GM18520 (cell line): ENCODE results near the gene RFX3.
"Not testable (repeated sequence)": the region's sequence is repeated elsewhere in the genome, so short reads cannot be mapped to it uniquely, and the experiment has no call there.

Source experiments
- ATAC-seq: cut with Tn5 transposase; IDR thresholded peaks from one replicate; pipeline ENCODE4 v1.9.1; 2021; ENCODE audit not compliant: unreplicated experiment

The RFX3 gene

GRCh38 chr9:3359778-3360177, 166.0 kb downstream of the RFX3 start:
- ATAC-seq, result no peak

GRCh38 chr9:3359048-3359692, 166.6 kb downstream of the RFX3 start:
- ATAC-seq, result no peak

GRCh38 chr9:3348169-3348568, 177.6 kb downstream of the RFX3 start:
- no peak for ATAC-seq

GRCh38 chr9:3346549-3346948, 179.3 kb downstream of the RFX3 start:
- no peak for ATAC-seq

- no peak for ATAC-seq
These were observed 182.1 kb downstream of the RFX3 start for GRCh38 chr9:3343671-3344070.

GRCh38 chr9:3342159-3342777, 183.5 kb downstream of the RFX3 start:
- ATAC-seq, result no peak

- ATAC-seq, result no peak
These were observed 188.1 kb downstream of the RFX3 start for GRCh38 chr9:3337515-3338225.

- ATAC-seq, result no peak
These were observed 188.8 kb downstream of the RFX3 start for GRCh38 chr9:3336951-3337350.

GRCh38 chr9:3332802-3333201, 193.0 kb downstream of the RFX3 start:
- ATAC-seq, result no peak

- ATAC-seq, result no peak
These were observed 194.0 kb downstream of the RFX3 start for GRCh38 chr9:3331801-3332200.

GRCh38 chr9:3330792-3331420, 194.9 kb downstream of the RFX3 start:
- ATAC-seq, result no peak

GRCh38 chr9:3329361-3329760, 196.4 kb downstream of the RFX3 start:
- no peak for ATAC-seq

GRCh38 chr9:3323714-3324113, 202.1 kb downstream of the RFX3 start:
- no peak for ATAC-seq

- no peak for ATAC-seq
These were observed 204.6 kb downstream of the RFX3 start for GRCh38 chr9:3321186-3321585.

- not testable (repeated sequence) for ATAC-seq
These were observed 213.2 kb downstream of the RFX3 start for GRCh38 chr9:3312595-3312994.

GRCh38 chr9:3308609-3309008, 217.2 kb downstream of the RFX3 start:
- ATAC-seq, result no peak

- not testable (repeated sequence) for ATAC-seq
These were observed 221.4 kb downstream of the RFX3 start for GRCh38 chr9:3304388-3304787.

- ATAC-seq, result peak; percentile 90
These were observed 225.9 kb downstream of the RFX3 start for GRCh38 chr9:3299872-3300271.

GRCh38 chr9:3296536-3296935, 229.3 kb downstream of the RFX3 start:
- no peak for ATAC-seq

- no peak for ATAC-seq
These were observed 233.5 kb downstream of the RFX3 start for GRCh38 chr9:3292311-3292710.

- ATAC-seq, result no peak
These were observed 235.5 kb downstream of the RFX3 start for GRCh38 chr9:3290231-3290840.
